K562 (cell line): ENCODE measurements around the gene IL15RA. TPM values are rescaled to one million over a fixed set of nuclear protein-coding genes. Genes with fewer than 3 reads are reported as not detected.

Experiments used
- EHMT2 ChIP-seq: fragments of 450-650 bp; IDR thresholded peaks from 2 replicates; pipeline ENCODE4 v1.6.1; 2018; ENCODE audit warnings: antibody characterized with exemption
- ELF2 ChIP-seq: fragments of 250-450 bp; sonication (Bioruptor Pico); IDR thresholded peaks from 2 replicates; pipeline ENCODE4 v1.5.0; 2021; ENCODE audit warnings: mild to moderate bottlenecking
- HLTF ChIP-seq: fragments of 450-650 bp; IDR thresholded peaks from 2 replicates; pipeline ENCODE4 v1.6.1; 2016
- LARP7 ChIP-seq: fragments of 450-650 bp; IDR thresholded peaks from 2 replicates; pipeline ENCODE4 v1.6.1; 2016
- MAZ ChIP-seq, 2 experiments: fragments of 450-650 bp in 1 of 2; sonication (generic) in 1 of 2; formaldehyde crosslinking; IDR thresholded peaks in 1 of 2; conservative IDR thresholded peaks in 1 of 2; 2 replicates each; pipeline versions ENCODE4 v1.4.0 to v1.5.0; 2020; ENCODE audit warnings: mild to moderate bottlenecking in 1 of 2, missing genetic modification reagents in 1 of 2
- MBD2 ChIP-seq: sonication (generic); IDR thresholded peaks from 2 replicates; pipeline ENCODE4 v1.6.1; 2016; ENCODE audit warnings: low read depth, borderline replicate concordance
- MTA3 ChIP-seq: fragments of 450-650 bp; formaldehyde crosslinking; IDR thresholded peaks from 2 replicates; pipeline ENCODE4 v1.6.1; 2017; ENCODE audit warnings: mild to moderate bottlenecking, borderline replicate concordance
- NCOR1 ChIP-seq: fragments of 450-650 bp; IDR thresholded peaks from 2 replicates; pipeline ENCODE4 v1.6.1; 2016; ENCODE audit warnings: mild to moderate bottlenecking, moderate library complexity
- NFRKB ChIP-seq: fragments of 450-650 bp; IDR thresholded peaks from 2 replicates; pipeline ENCODE4 v1.6.1; 2016; ENCODE audit warnings: low read depth
- NR1H2 ChIP-seq: sonication (generic); formaldehyde crosslinking; IDR thresholded peaks from 2 replicates; pipeline ENCODE4 v1.4.0; 2020; ENCODE audit warnings: mild to moderate bottlenecking, missing genetic modification reagents
- POLR2AphosphoS5 ChIP-seq: IDR thresholded peaks from 2 replicates; pipeline ENCODE4 v1.6.1; 2011; ENCODE audit warnings: mild to moderate bottlenecking, low read depth, low read length, moderate library complexity; ENCODE audit not compliant: control insufficient read depth, insufficient read depth
- POLR2G ChIP-seq: fragments of 200-400 bp; formaldehyde crosslinking; IDR thresholded peaks from 2 replicates; pipeline ENCODE4 v1.6.1; 2017; ENCODE audit warnings: low read depth, mild to moderate bottlenecking, antibody characterized with exemption, low read length, moderate library complexity
- POU5F1 ChIP-seq: fragments of 150-350 bp; IDR thresholded peaks from 2 replicates; pipeline ENCODE4 v1.6.1; 2014; ENCODE audit warnings: borderline replicate concordance, low read length, low read depth, mild to moderate bottlenecking; ENCODE audit not compliant: partially characterized antibody
- RBBP5 ChIP-seq: fragments of 200-600 bp; sonication (generic); IDR thresholded peaks from 2 replicates; pipeline ENCODE4 v1.6.1; 2012; ENCODE audit warnings: borderline replicate concordance, mild to moderate bottlenecking, low read length, control low read depth, inconsistent platforms; ENCODE audit not compliant: insufficient read depth, poor library complexity, severe bottlenecking
- SMARCA4 ChIP-seq: fragments of 450-650 bp; IDR thresholded peaks from 2 replicates; pipeline ENCODE4 v1.6.1; 2016
- SRSF7 ChIP-seq: fragments of 200-400 bp; formaldehyde crosslinking; optimal IDR thresholded peaks from 2 replicates; pipeline ENCODE3; 2017; ENCODE audit warnings: mild to moderate bottlenecking, low read depth, low read length
- ZNF316 ChIP-seq: fragments of 450-650 bp; IDR thresholded peaks from 2 replicates; pipeline ENCODE4 v1.6.1; 2016
- polyA plus RNA-seq, 8 experiments: library from polyadenylated mRNA; depleted of rRNA in 4 of 8; stranded (reverse) in 5 of 8; unstranded in 3 of 8; fragments of >200 nt; fragmentation: Nextera tagmentation in 2 of 8; fragmentation: Illumina TruSeq in 1 of 8; extraction: Ambion mirVana in 2 of 8; extraction: Trizol in 1 of 8; gene quantifications; 2 replicates each; pipeline versions ENCODE4 v1.2.1 to v1.2.3, GENCODE V29; 2011 to 2014; ENCODE audit warnings: inconsistent platforms in 1 of 8, missing spikeins in 1 of 8
- total RNA-seq, 7 experiments: library from RNA; depleted of rRNA in 6 of 7; stranded (reverse); fragments of >200 nt in 6 of 7; fragmentation: Illumina TruSeq in 2 of 7; extraction: Trizol in 2 of 7; gene quantifications; 2 replicates each; pipeline versions ENCODE4 v1.2.1 to v1.2.3, GENCODE V29; 2011 to 2021; ENCODE audit warnings: low replicate concordance in 1 of 7
- TF ChIP-seq, protein P1 (sequence below): sonication (generic); IDR thresholded peaks from 2 replicates; pipeline ENCODE4 v1.6.1; 2016
- TF ChIP-seq, protein P2 (sequence below): fragments of 450-650 bp; IDR thresholded peaks from 2 replicates; pipeline ENCODE4 v1.6.1; 2017; ENCODE audit warnings: antibody characterized with exemption, mild to moderate bottlenecking
- TF ChIP-seq, protein P3 (sequence below), 2 experiments: fragments of 450-650 bp in 1 of 2; sonication (generic) in 1 of 2; formaldehyde crosslinking in 1 of 2; IDR thresholded peaks in 1 of 2; conservative IDR thresholded peaks in 1 of 2; 2 replicates each; pipeline versions ENCODE4 v1.6.1 to v1.8.1; 2016 to 2023; ENCODE audit warnings: mild to moderate bottlenecking in 2 of 2, moderate library complexity in 2 of 2, inconsistent platforms in 1 of 2, missing genetic modification reagents in 1 of 2
- TF ChIP-seq, protein P4 (sequence below): fragments of 250-450 bp; sonication (Bioruptor Pico); IDR thresholded peaks from 2 replicates; pipeline ENCODE4 v1.6.1; 2021; ENCODE audit warnings: mild to moderate bottlenecking

Gene IL15RA
- total and polyA plus RNA-seq, 9 of the 15 experiments (the other 6 are each of a cell fraction or from before 2014, with no cell fraction given), result 1.2 to 11.7 (median 8.0) TPM

DNA sequence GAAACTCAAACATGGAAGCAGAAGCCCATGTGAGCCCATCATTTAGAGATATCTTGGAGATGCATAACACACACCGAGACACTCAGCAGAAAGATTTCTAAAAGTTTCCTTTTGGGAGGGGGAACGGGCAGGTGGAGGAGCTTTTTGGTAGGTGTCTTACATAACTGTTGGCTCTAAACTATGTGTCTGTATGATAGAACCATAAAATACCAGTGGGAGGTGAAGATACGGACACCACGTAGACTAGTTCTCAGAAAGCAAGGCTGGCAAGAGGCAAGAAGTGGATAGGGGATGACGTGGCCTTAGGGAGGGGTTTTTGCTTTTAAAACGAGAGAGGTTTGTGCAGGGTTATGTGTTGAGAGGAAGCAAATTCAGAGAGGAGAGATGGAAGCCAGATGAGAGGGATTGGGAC, 36.5 kb downstream of the IL15RA start (continued):
- TF ChIP-seq, protein P1, sequence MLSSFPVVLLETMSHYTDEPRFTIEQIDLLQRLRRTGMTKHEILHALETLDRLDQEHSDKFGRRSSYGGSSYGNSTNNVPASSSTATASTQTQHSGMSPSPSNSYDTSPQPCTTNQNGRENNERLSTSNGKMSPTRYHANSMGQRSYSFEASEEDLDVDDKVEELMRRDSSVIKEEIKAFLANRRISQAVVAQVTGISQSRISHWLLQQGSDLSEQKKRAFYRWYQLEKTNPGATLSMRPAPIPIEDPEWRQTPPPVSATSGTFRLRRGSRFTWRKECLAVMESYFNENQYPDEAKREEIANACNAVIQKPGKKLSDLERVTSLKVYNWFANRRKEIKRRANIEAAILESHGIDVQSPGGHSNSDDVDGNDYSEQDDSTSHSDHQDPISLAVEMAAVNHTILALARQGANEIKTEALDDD, result peak; percentile 76; the same call in 1 of the 2 replicates
- TF ChIP-seq SMARCA4, result peak; percentile 80
- peak; percentile 41; the same call in 1 of the 2 replicates for TF ChIP-seq LARP7
- no peak for TF ChIP-seq POU5F1
- TF ChIP-seq HLTF, result peak; percentile 57; the same call in 1 of the 2 replicates
- peak in 1 of 2 experiments; percentile 46; a peak in 1 of 4 replicates for TF ChIP-seq MAZ (CRISPR knock-in tag; conservative IDR thresholded peaks at IDR 0.05 in 1 of 2, IDR thresholded peaks at IDR 0.05 in 1 of 2)
- TF ChIP-seq RBBP5, result no peak
- no peak for TF ChIP-seq POLR2G
- no peak; the same call in 1 of the 2 replicates for TF ChIP-seq MBD2
- peak; percentile 28 for TF ChIP-seq ZNF316
- TF ChIP-seq NR1H2 (CRISPR knock-in tag), result no peak
- TF ChIP-seq SRSF7, result no peak
- peak; percentile 35; the same call in 1 of the 2 replicates for TF ChIP-seq NFRKB
- TF ChIP-seq, protein P2, sequence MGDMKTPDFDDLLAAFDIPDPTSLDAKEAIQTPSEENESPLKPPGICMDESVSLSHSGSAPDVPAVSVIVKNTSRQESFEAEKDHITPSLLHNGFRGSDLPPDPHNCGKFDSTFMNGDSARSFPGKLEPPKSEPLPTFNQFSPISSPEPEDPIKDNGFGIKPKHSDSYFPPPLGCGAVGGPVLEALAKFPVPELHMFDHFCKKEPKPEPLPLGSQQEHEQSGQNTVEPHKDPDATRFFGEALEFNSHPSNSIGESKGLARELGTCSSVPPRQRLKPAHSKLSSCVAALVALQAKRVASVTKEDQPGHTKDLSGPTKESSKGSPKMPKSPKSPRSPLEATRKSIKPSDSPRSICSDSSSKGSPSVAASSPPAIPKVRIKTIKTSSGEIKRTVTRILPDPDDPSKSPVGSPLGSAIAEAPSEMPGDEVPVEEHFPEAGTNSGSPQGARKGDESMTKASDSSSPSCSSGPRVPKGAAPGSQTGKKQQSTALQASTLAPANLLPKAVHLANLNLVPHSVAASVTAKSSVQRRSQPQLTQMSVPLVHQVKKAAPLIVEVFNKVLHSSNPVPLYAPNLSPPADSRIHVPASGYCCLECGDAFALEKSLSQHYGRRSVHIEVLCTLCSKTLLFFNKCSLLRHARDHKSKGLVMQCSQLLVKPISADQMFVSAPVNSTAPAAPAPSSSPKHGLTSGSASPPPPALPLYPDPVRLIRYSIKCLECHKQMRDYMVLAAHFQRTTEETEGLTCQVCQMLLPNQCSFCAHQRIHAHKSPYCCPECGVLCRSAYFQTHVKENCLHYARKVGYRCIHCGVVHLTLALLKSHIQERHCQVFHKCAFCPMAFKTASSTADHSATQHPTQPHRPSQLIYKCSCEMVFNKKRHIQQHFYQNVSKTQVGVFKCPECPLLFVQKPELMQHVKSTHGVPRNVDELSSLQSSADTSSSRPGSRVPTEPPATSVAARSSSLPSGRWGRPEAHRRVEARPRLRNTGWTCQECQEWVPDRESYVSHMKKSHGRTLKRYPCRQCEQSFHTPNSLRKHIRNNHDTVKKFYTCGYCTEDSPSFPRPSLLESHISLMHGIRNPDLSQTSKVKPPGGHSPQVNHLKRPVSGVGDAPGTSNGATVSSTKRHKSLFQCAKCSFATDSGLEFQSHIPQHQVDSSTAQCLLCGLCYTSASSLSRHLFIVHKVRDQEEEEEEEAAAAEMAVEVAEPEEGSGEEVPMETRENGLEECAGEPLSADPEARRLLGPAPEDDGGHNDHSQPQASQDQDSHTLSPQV, result peak; percentile 77
- TF ChIP-seq ELF2 (CRISPR knock-in tag), result no peak
- peak; percentile 56; the same call in 1 of the 2 replicates for TF ChIP-seq MTA3
- TF ChIP-seq, protein P3, sequence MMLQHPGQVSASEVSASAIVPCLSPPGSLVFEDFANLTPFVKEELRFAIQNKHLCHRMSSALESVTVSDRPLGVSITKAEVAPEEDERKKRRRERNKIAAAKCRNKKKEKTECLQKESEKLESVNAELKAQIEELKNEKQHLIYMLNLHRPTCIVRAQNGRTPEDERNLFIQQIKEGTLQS (IDR thresholded peaks at IDR 0.05), result peak; percentile 78
- TF ChIP-seq, protein P3 (CRISPR knock-in tag; conservative IDR thresholded peaks at IDR 0.05), result no peak
- TF ChIP-seq, protein P4, sequence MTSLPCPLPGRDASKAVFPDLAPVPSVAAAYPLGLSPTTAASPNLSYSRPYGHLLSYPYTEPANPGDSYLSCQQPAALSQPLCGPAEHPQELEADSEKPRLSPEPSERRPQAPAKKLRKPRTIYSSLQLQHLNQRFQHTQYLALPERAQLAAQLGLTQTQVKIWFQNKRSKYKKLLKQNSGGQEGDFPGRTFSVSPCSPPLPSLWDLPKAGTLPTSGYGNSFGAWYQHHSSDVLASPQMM (CRISPR knock-in tag), result no peak
- peak; percentile 84 for TF ChIP-seq NCOR1
- peak; percentile 61; the same call in 1 of the 2 replicates for TF ChIP-seq POLR2AphosphoS5
- TF ChIP-seq EHMT2, result peak; percentile 74
